Ascending aorta (tissue), 2 donors: ENCODE data around the gene ATXN10. TPM values are rescaled to one million over a fixed set of nuclear protein-coding genes. Genes with fewer than 3 reads are reported as not detected.

ENCODE experiments used
- DNase-seq, 2 donors: peaks; one replicate each; pipeline ENCODE4 v3.0.0-alpha.2; 2019; ENCODE audit warnings: low spot score in 2 of 2
- H3K27ac ChIP-seq, 2 donors: fragments of 200-600 bp; sonication (generic); one replicate each; pipeline ENCODE4 v1.5.1; 2016 to 2017; ENCODE audit warnings: mild to moderate bottlenecking in 1 of 2
- H3K27me3 ChIP-seq: fragments of 200-600 bp; sonication (generic); one replicate; pipeline ENCODE4 v1.5.1; 2017
- H3K36me3 ChIP-seq, 2 donors: fragments of 200-600 bp; sonication (generic); one replicate each; pipeline ENCODE4 v1.5.1; 2016
- H3K4me1 ChIP-seq, 2 donors: fragments of 200-600 bp; sonication (generic); one replicate each; pipeline ENCODE4 v1.5.1; 2016 to 2017; ENCODE audit warnings: mild to moderate bottlenecking in 1 of 2
- H3K4me3 ChIP-seq, 2 donors: fragments of 200-600 bp; sonication (generic); one replicate each; pipeline ENCODE4 v1.5.1; 2016 to 2017; ENCODE audit warnings: mild to moderate bottlenecking in 1 of 2
- H3K9me3 ChIP-seq, 2 donors: fragments of 200-600 bp; sonication (generic); one replicate each; pipeline ENCODE4 v1.5.1; 2016
- CTCF ChIP-seq, 3 experiments: fragments of 200-600 bp in 2 of 3; fragments of 450-650 bp in 1 of 3; sonication (generic) in 2 of 3; IDR thresholded peaks; one replicate each; pipeline ENCODE4 v1.5.1; 2016 to 2019; ENCODE audit warnings: antibody characterized with exemption in 3 of 3, mild to moderate bottlenecking in 1 of 3, moderate library complexity in 1 of 3
- intact Hi-C: fragments of 100-400 bp; cut with DNase I; formaldehyde crosslinking; loops from one replicate; pipeline ENCODE4 v1.15.1; 2023
- total RNA-seq: library from RNA; depleted of rRNA; stranded (reverse); fragments of >200 nt; gene quantifications from one replicate; pipeline ENCODE4 v1.1.0, GENCODE V29; 2016

The ATXN10 gene
- total RNA-seq, 1 donor from 2014 or later = 82.1 TPM

- DNase-seq = no peak
- peaks cover 0 to 3% of the 10 kb centered on the region in 2 donors for H3K36me3 ChIP-seq
- TF ChIP-seq CTCF (IDR thresholded peaks at IDR 0.05) = no peak
- no peak overlapping the region for H3K4me3 ChIP-seq
- H3K9me3 ChIP-seq = no peaks in the 10 kb centered on the region
- no peak overlapping the region for H3K27ac ChIP-seq
- no peaks in the 10 kb centered on the region for H3K27me3 ChIP-seq
- no peaks in the 10 kb centered on the region for H3K4me1 ChIP-seq
- intact Hi-C loops = no loop called here
Observed at GRCh38 chr22:45772743-45773142, 101.1 kb downstream of the ATXN10 start.

GRCh38 chr22:45774001-45774670 lies 102.5 kb downstream of the ATXN10 start:
- H3K4me1 ChIP-seq = no peaks in the 10 kb centered on the region
- TF ChIP-seq CTCF (IDR thresholded peaks at IDR 0.05) = no peak
- DNase-seq = no peak
- H3K36me3 ChIP-seq = peaks cover 0 to 3% of the 10 kb centered on the region in 2 donors
- H3K9me3 ChIP-seq = no peaks in the 10 kb centered on the region
- H3K27me3 ChIP-seq = no peaks in the 10 kb centered on the region
- no peak overlapping the region for H3K27ac ChIP-seq
- no peak overlapping the region for H3K4me3 ChIP-seq
- intact Hi-C loops = no loop called here

GRCh38 chr22:45775062-45775461 lies 103.4 kb downstream of the ATXN10 start:
- H3K27ac ChIP-seq = no peak overlapping the region
- intact Hi-C loops = no loop called here
- no peaks in the 10 kb centered on the region for H3K4me1 ChIP-seq
- H3K4me3 ChIP-seq = no peak overlapping the region
- no peaks in the 10 kb centered on the region for H3K9me3 ChIP-seq
- no peak for TF ChIP-seq CTCF (IDR thresholded peaks at IDR 0.05)
- no peaks in the 10 kb centered on the region for H3K27me3 ChIP-seq
- DNase-seq = no peak
- H3K36me3 ChIP-seq = peaks cover 0 to 3% of the 10 kb centered on the region in 2 donors

GRCh38 chr22:45775569-45776312 lies 104.1 kb downstream of the ATXN10 start:
- Histone ChIP-seq H3K4me3 (no peak overlapping the region), H3K9me3 (no peaks in the 10 kb centered on the region), H3K36me3 (peaks cover 0 to 3% of the 10 kb centered on the region in 2 donors), H3K4me1 (no peaks in the 10 kb centered on the region), H3K27me3 (no peaks in the 10 kb centered on the region), H3K27ac (no peak overlapping the region)
- no peak for DNase-seq
- intact Hi-C loops = no loop called here
- TF ChIP-seq CTCF (IDR thresholded peaks at IDR 0.05) = no peak

GRCh38 chr22:45776313-45776585 lies 104.6 kb downstream of the ATXN10 start:
- no peak overlapping the region for H3K27ac ChIP-seq
- TF ChIP-seq CTCF (IDR thresholded peaks at IDR 0.05) = no peak
- no peaks in the 10 kb centered on the region for H3K9me3 ChIP-seq
- no peak overlapping the region for H3K4me3 ChIP-seq
- intact Hi-C loops = no loop called here
- no peaks in the 10 kb centered on the region for H3K27me3 ChIP-seq
- H3K36me3 ChIP-seq = peaks cover 0 to 3% of the 10 kb centered on the region in 2 donors
- DNase-seq = no peak
- no peaks in the 10 kb centered on the region for H3K4me1 ChIP-seq
